Ishikawa (cell line): Measurements from ENCODE around the gene TRPM5.

ENCODE experiments used
- CEBPB ChIP-seq: IDR thresholded peaks from 2 replicates; pipeline ENCODE4 v1.6.1; 2012
- EGR1 ChIP-seq: IDR thresholded peaks from 2 replicates; pipeline ENCODE4 v1.6.1; 2012
- FOXM1 ChIP-seq: IDR thresholded peaks from 2 replicates; pipeline ENCODE4 v1.6.1; 2012; ENCODE audit warnings: low read depth, borderline replicate concordance
- MAX ChIP-seq: IDR thresholded peaks from 2 replicates; pipeline ENCODE4 v1.6.1; 2012
- REST ChIP-seq: IDR thresholded peaks from 2 replicates; pipeline ENCODE4 v1.6.1; 2012; ENCODE audit warnings: low read depth, mild to moderate bottlenecking
- TAF1 ChIP-seq: IDR thresholded peaks from 2 replicates; pipeline ENCODE4 v1.6.1; 2012; ENCODE audit warnings: low read depth, mild to moderate bottlenecking
- TCF12 ChIP-seq: IDR thresholded peaks from 2 replicates; pipeline ENCODE4 v1.6.1; 2012; ENCODE audit warnings: low read depth
- TEAD4 ChIP-seq: IDR thresholded peaks from 2 replicates; pipeline ENCODE4 v1.6.1; 2012
- USF1 ChIP-seq: IDR thresholded peaks from 2 replicates; pipeline ENCODE4 v1.6.1; 2012
- YY1 ChIP-seq: IDR thresholded peaks from 2 replicates; pipeline ENCODE4 v1.6.1; 2012; ENCODE audit warnings: low read depth

- TF ChIP-seq REST = no peak
- TF ChIP-seq MAX = no peak
- TF ChIP-seq USF1 = no peak
- no peak for TF ChIP-seq TEAD4
- TF ChIP-seq EGR1 = no peak
- TF ChIP-seq TAF1 = no peak
- no peak for TF ChIP-seq YY1
- no peak for TF ChIP-seq FOXM1
- TF ChIP-seq CEBPB = no peak
- TF ChIP-seq TCF12 = no peak
Observed at GRCh38 chr11:2460540-2461252, 16.4 kb upstream of the TRPM5 start.
